Activated naive CD4-positive, alpha-beta T cell treated with anti-CD3 and anti-CD28 coated beads, Interleukin-2, amount 50 U/mL, for 16 hours (primary cell): Measurements from ENCODE around the gene COX10.
"Not testable (repeated sequence)": the region's sequence is repeated elsewhere in the genome, so short reads cannot be mapped to it uniquely, and the experiment has no call there.

Experiments
- DNase-seq: peaks from one replicate; pipeline ENCODE4 v3.0.0-alpha.2; 2020

The COX10 gene

GRCh38 chr17:14069251-14070021, at the start of gene COX10:
TSS of gene COX10 (plus strand) at chr17:14069504. CDS start at chr17:14069606, 102 bp downstream.
- peak; percentile 86 for DNase-seq

GRCh38 chr17:14021651-14022294, 47.5 kb upstream of the COX10 start:
- DNase-seq = not testable (repeated sequence)

DNA sequence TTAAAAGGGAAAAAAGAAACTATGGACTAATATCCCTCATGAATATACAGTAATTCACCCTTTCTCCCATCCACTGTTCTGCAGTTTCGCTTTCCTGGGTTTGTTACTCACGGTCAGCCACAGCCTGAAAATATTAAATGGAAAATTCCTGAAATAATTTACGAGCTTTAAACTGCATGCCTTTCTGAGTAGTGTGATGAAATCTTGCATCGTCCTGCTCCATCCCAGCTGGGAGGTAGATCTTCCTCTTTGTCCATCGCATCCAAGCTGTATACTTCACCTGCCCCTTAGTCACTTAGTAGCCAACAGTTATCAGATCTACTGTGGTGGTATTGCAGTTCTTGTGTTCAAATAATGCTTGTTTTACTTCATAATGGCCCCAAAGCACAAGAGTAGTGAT, 39.5 kb upstream of the COX10 start:
- DNase-seq = not testable (repeated sequence)

DNA sequence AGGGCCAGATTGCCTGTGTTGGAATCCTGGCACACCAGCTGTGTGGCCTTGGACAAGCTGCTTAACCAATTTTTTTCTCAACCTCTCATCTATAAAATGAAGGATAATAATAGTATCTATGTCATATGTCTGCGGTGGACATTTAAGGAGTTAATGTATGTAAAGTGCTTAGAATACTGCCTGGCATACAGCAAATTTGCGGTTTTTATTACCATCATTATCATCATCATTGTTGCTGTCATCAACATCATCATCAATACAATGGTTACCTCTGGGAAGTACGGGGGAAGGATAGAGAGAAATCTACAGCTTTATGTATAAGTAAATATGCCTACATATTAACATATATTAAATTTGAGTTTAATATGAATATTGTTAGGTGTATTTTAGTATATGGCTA, 37.1 kb upstream of the COX10 start:
- DNase-seq = no peak

- DNase-seq = no peak
Measured at GRCh38 chr17:14033166-14033565, 36.1 kb upstream of the COX10 start.

GRCh38 chr17:14037453-14037852, 31.9 kb upstream of the COX10 start:
- no peak for DNase-seq

GRCh38 chr17:14038206-14038605, 31.1 kb upstream of the COX10 start:
- DNase-seq = no peak

- no peak for DNase-seq
Measured at GRCh38 chr17:14042411-14042810, 26.9 kb upstream of the COX10 start.

DNA sequence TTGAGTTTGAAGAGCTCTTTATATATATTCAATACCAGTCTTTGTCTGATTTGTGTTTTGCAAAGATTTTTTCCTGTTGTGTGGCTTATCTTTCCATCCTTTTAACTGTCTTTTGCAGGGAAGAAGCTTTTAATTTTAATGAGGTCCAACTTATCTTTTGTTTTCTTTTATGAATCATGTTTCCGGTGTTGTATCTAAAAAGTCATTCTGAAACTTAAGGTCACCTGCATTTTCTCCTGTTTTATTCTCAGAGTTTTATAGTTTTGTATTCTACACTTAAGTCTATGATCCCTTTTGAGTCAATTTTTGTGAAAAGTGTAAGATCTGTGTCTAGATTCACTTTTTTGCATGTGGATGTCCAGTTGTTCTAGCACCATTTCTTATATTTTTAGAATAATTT, 24.6 kb upstream of the COX10 start:
- DNase-seq = no peak

DNA sequence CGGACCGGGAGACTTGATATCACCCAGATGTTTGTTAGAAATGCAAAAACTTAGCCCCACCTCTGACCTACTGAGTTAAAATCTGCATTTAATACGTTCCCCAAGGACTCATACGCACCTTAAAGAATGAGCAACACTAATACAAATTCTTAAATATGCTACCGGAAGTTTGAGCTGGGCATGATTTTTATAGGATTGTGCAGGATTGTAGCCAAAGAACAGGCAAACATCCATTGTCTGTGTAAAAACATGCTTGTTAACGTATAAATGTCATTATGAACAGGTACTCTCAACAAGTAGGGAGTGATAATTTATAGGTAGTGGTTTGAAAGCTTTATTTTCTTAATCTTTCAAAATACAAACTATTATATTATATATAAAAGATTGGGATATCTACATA, 22.3 kb upstream of the COX10 start:
- no peak for DNase-seq

DNA sequence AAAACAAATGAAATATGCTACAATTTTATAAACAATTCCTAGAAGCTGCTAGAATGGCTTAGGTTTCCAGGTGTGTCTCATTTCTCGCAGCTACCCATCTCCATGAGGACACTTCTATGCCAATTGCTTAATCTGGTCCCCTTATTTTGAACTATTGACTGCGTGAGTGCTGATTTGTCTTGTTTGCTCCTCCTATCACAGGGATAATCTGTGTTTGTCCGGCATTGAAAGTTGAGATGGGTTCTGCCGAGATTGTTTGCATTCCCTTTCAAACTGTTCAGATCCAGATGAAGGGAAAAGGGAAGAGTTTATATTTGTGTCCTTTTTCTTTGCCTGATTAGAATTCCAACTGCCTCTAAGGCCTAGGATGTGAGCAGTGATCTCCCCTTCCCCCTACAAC, 21.7 kb upstream of the COX10 start:
- DNase-seq = no peak

- no peak for DNase-seq
Measured at GRCh38 chr17:14048169-14048568, 21.1 kb upstream of the COX10 start.

DNA sequence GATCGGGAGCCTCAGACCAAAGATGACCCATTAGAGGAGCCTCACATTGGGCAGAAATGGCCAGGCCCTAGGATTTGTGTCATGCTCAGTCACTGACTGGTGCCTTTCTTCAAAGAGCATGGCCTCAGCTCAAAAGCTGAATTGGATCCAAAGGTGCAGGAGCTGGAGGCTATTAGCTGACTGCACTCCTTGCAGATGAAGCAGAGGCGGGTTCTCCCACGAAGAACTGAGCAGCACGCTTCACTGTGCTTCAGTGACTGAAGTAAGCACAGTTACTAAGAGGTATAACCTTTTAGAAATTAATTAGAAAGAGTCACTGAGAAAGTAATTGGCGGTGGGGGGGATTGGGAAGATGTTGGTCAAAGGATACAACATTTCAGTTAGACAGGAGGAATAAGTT, 18.7 kb upstream of the COX10 start:
- DNase-seq = no peak

DNA sequence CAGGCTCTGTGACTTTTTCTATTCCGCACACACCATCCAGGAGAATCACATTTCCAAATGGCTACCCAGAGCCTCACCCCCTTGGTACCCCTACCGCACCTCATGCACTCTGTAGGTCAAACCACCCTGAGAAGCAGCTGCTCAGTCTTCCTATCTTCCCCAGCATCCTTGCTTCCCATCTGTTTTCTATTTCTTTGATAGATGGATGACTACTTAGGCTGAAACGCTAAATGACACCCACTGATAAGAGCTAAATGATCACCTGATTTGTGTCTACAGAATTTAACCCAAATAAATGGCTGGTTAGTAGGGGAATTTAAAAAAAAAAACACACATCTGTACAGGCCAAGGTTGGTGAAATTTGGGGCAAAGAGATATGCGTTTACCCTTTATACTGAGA, 17.6 kb upstream of the COX10 start:
- DNase-seq = no peak

GRCh38 chr17:14052886-14053615, 16.3 kb upstream of the COX10 start:
- no peak for DNase-seq

GRCh38 chr17:14057591-14057990, 11.7 kb upstream of the COX10 start:
- no peak for DNase-seq

DNA sequence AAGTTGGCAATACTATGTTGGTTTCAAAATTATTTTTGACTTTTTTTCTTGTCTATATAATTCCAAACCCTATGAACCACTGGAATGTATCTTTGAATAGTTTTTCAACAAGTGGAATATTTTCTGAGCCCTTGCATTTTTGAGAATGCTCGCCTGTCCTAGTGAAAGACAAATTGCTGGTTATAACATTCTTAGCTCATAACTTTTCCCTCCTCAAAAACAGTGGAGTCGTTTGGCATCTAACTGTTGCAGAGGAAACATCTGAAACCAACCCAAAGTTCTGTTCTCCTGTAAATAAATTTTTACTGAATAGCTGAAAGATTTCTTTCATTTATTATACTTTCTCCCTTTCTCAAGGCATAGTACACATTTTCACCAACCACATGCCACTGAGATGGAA, 11.3 kb upstream of the COX10 start:
- DNase-seq = no peak

GRCh38 chr17:14060706-14061105, 8.6 kb upstream of the COX10 start:
- no peak for DNase-seq

DNA sequence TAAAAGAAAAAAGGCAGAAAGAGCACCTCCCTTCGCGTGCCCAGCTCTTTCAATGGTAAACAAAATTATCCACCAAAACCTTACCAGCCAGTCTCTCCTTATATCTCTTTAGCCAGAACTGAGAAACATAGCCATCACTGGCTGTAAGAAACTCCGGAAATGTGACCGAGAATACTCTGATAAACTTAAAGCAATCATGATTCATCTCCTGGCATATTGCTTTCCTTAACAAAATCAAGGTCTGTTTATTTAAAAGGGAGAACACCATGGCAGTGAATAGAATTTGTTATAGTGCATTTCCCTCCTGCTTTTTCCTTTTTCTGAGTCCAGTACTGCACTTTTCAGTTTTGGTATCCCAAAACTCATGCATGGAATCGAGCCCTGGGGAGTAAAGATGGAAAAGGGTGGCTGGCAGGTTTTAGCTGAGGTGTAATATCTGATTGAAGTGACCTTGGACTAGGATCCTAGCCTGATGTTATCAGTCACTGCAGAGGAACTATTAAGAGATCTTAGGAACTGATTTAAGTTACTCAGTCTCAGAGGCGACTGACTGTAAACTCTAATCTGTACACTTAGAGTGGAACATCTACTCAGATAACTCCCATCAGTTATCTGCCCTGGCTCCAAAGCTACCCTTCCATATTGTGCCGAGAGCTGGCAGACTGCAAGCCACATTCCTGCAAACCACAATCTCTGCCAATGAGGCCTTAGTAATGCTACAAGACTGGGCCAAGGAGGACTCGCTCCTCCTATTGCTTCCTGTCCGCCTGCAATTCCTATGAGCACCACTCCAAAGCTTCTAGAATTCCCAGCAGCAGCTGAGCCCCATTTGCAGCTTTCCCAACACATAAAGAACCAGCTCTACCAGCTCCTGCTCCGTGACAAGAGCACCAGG, 7.4 kb upstream of the COX10 start:
- DNase-seq = no peak

DNA sequence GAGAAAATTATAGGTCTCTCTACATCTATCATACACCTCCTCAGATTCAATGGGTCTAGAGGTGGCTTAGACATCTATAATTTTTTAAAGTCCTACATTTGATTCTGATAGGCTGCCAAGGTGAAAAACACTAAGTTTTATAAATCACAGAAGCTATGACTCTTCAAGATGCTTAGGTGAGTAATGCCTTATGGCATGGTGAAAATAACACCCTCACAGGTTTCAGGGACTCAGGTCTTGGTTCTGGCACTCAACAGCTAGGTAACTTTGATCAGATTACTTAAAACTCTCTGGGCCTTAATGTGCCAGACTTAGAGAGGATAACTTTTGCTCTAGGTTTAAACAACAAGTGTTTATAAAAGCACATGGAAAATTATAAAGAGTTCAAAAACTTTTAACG, 2.0 kb upstream of the COX10 start:
- no peak for DNase-seq

- no peak for DNase-seq
Measured at GRCh38 chr17:14068542-14069250, 608 bp upstream of the COX10 start.

DNA sequence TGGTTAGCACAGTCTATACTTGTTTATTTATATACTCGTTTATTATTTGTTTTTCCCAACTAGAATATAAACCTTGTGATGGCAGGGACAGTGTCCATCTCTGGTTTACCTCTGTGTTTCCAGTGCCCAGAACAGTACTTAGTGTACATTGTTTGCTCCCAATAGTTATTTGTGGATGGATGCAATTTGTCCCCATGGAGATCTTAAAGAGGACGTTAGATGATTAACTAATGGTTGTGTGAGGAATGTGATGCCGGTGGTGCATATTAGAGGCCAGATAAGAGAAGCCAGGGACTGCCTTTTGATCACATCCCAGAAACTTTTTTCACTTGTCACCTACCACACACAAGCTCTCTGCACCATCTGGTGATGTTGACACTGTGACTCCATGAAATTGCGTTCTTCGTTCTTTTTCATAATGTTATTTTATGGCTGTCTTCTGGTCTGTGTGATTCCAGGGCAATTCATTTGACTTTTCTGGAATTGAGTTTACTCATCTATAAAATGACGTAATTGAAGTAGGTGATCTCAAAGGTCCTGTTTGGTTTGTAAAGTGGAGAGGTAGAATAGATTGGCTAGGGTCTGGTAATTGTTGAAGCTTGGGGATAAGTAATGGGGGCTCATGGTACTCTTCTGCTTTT, 1.2 kb downstream of the COX10 start:
- DNase-seq = no peak
